Stomach smooth muscle (tissue), 2 donors: ENCODE measurements around the gene RCBTB1.
A peak's percentile ranks its signal among the peaks of the same experiment; 100 is the strongest.

Experiments used
- H3K27ac ChIP-seq: one replicate; pipeline ENCODE4 v1.7.0; 2013; ENCODE audit warnings: mild to moderate bottlenecking, low read length, inconsistent platforms
- H3K27me3 ChIP-seq, 2 donors: one replicate each; pipeline ENCODE4 v1.7.0; 2013; ENCODE audit warnings: low read length in 2 of 2; ENCODE audit not compliant: insufficient read depth in 2 of 2, control insufficient read depth in 1 of 2
- H3K36me3 ChIP-seq, 2 donors: one replicate each; pipeline ENCODE4 v1.7.0; 2013; ENCODE audit warnings: low read length in 2 of 2; ENCODE audit not compliant: control insufficient read depth in 2 of 2, insufficient read depth in 2 of 2
- H3K4me1 ChIP-seq: one replicate; pipeline ENCODE4 v1.7.0; 2013; ENCODE audit warnings: low read length; ENCODE audit not compliant: control insufficient read depth, insufficient read depth
- H3K4me3 ChIP-seq, 2 donors: one replicate each; pipeline ENCODE4 v1.7.0; 2013; ENCODE audit warnings: low read length in 2 of 2
- H3K9ac ChIP-seq, 2 donors: one replicate each; pipeline ENCODE4 v1.7.0; 2013; ENCODE audit warnings: low read length in 2 of 2, mild to moderate bottlenecking in 1 of 2
- H3K9me3 ChIP-seq, 2 donors: one replicate each; pipeline ENCODE4 v1.7.0; 2013; ENCODE audit warnings: low read length in 2 of 2; ENCODE audit not compliant: control insufficient read depth in 2 of 2
- donor health status: healthy.
- donor health status: Pancreatic carcinoma.

The RCBTB1 gene

GRCh38 chr13:49585220-49586157, at the start of gene RCBTB1:
Gene RCBTB1, minus strand, starts transcription at chr13:49585558. Its CDS starts 18,279 bp downstream, at chr13:49567279.
- Histone ChIP-seq H3K27ac (peak within 1 kb of the TSS; percentile 62), H3K9ac (peak within 1 kb of the TSS; percentile 80 to 87), H3K9me3 (no peaks in the 10 kb centered on the region), H3K4me1 (peaks cover 12% of the 10 kb centered on the region), H3K4me3 (peak within 1 kb of the TSS; percentile 87 to 88), H3K36me3 (peaks cover 0 to 3% of the 10 kb centered on the region in 2 donors), H3K27me3 (no peaks in the 10 kb centered on the region)

- no peaks in the 10 kb centered on the region for H3K4me1 ChIP-seq
These were observed 48.4 kb upstream of the RCBTB1 start for GRCh38 chr13:49633710-49634109.

GRCh38 chr13:49632156-49632555, 46.8 kb upstream of the RCBTB1 start:
- H3K9ac ChIP-seq: no peak overlapping the region
- no peak overlapping the region for H3K4me3 ChIP-seq
- no peaks in the 10 kb centered on the region for H3K9me3 ChIP-seq
- H3K27ac ChIP-seq: no peak overlapping the region
- H3K4me1 ChIP-seq: no peaks in the 10 kb centered on the region
- no peaks in the 10 kb centered on the region for H3K27me3 ChIP-seq
- no peaks in the 10 kb centered on the region for H3K36me3 ChIP-seq

More at GRCh38 chr13:49633710-49634109, 48.4 kb upstream of the RCBTB1 start:
- Histone ChIP-seq H3K9me3 (no peaks in the 10 kb centered on the region), H3K36me3 (no peaks in the 10 kb centered on the region), H3K9ac (no peak overlapping the region), H3K4me3 (no peak overlapping the region), H3K27me3 (no peaks in the 10 kb centered on the region), H3K27ac (no peak overlapping the region)

- Histone ChIP-seq H3K9me3 (no peaks in the 10 kb centered on the region), H3K4me1 (no peaks in the 10 kb centered on the region), H3K27me3 (no peaks in the 10 kb centered on the region), H3K36me3 (no peaks in the 10 kb centered on the region), H3K9ac (no peak overlapping the region), H3K4me3 (no peak overlapping the region), H3K27ac (no peak overlapping the region)
These were observed 45.2 kb upstream of the RCBTB1 start for GRCh38 chr13:49630580-49630979.

- H3K4me1 ChIP-seq: no peaks in the 10 kb centered on the region
- no peak overlapping the region for H3K27ac ChIP-seq
- no peak overlapping the region for H3K4me3 ChIP-seq
- H3K27me3 ChIP-seq: no peaks in the 10 kb centered on the region
- H3K9ac ChIP-seq: no peak overlapping the region
- no peaks in the 10 kb centered on the region for H3K9me3 ChIP-seq
- no peaks in the 10 kb centered on the region for H3K36me3 ChIP-seq
These were observed 44.6 kb upstream of the RCBTB1 start for GRCh38 chr13:49629947-49630346.

DNA sequence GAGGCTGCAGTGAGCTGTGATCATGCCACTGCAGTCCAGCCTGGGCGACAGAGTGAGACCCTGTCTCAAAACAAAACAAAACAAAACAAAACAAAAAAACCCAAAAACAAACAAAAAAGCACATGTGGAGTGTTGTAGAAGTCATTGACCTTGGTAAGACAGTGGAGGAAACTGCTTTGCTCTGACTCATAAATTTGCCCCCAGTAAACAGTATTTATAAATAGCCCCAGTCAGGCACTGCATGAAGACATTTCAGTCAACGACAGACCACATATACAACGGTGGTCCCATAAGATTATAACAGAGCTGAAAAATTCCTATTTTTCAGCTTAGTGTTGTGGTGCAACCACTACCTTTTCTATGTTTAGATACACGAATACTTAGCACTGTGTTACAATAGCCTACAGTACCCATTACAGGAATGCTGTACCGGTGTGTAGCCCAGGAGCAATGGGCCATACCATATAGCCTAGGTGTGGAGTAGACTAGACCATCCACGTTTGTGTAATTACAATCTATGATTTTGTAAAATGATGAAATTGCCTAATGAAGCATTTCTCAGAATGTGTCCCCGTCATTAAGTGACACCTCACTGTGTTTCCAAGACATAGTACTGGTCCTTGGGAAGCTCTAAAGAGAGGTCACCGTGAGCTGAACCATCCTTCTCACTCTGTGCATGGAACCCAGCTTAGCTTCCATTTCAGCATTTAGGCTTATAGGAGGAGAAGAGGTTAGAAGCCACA, 44.0 kb upstream of the RCBTB1 start:
- Histone ChIP-seq H3K36me3 (no peaks in the 10 kb centered on the region), H3K27me3 (no peaks in the 10 kb centered on the region), H3K9me3 (no peaks in the 10 kb centered on the region), H3K4me1 (no peaks in the 10 kb centered on the region), H3K9ac (no peak overlapping the region), H3K4me3 (no peak overlapping the region), H3K27ac (no peak overlapping the region)

DNA sequence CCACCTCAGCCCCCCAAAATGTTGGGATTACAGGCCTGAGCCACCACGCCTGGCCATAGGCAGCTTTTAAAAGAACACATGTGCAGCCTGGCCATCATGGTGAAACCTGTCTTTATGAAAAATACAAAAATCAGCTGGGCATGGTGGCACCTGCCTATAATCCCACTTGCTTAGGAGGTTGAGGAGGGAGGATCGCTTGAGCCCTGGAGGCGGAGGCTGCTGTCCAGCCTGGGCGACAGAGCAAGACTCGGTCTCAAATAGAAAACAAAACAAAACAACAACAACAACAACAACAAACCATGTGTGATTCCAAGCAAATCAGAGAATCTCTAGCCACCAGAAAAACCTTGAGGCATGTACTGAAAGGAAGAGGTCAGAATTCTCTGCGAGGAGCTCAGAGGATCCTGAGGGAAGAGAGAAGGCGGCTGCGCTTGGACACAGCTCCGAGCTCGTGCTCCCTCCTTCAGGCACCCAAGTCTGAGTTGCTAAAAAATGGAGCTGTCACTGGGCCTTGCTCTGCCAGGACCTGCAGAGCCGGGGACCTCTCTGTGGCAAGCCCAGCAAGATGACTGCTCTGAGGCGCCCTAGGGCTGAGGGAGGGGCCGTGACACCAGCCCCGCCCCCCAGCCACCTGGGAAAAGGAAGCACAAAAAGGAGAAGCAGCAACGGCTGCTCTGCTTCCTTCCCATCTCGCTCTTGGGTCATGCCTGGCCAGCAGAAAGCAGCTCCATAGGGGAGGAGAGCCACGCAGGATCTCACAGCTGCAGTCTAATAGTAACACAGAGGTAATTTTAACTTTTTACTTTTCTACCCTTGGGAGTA, 42.7 kb upstream of the RCBTB1 start, which contains the start of gene ARL11:
Gene ARL11, plus strand, starts transcription at position 677 of the 822 bp plus-strand sequence. CDS start 1,941 bp downstream, outside the sequence.
- H3K27ac ChIP-seq: no peak within 1 kb of the TSS
- H3K9ac ChIP-seq: no peak within 1 kb of the TSS

GRCh38 chr13:49625392-49626079, 40.2 kb upstream of the RCBTB1 start:
- Histone ChIP-seq H3K9ac (no peak overlapping the region), H3K4me3 (no peak overlapping the region), H3K36me3 (no peaks in the 10 kb centered on the region), H3K27me3 (no peaks in the 10 kb centered on the region), H3K27ac (no peak overlapping the region), H3K4me1 (no peaks in the 10 kb centered on the region), H3K9me3 (no peaks in the 10 kb centered on the region)

More for the DNA sequence above, 42.7 kb upstream of the RCBTB1 start, which contains the start of gene ARL11:
- H3K36me3 ChIP-seq: no peaks in the 10 kb centered on the region
- H3K4me1 ChIP-seq: no peaks in the 10 kb centered on the region
- H3K9me3 ChIP-seq: no peaks in the 10 kb centered on the region
- H3K4me3 ChIP-seq: peak within 1 kb of the TSS in 1 of 2 donors; percentile 8
- no peaks in the 10 kb centered on the region for H3K27me3 ChIP-seq

GRCh38 chr13:49624229-49624628, 38.9 kb upstream of the RCBTB1 start:
- no peaks in the 10 kb centered on the region for H3K9me3 ChIP-seq
- H3K27ac ChIP-seq: no peak overlapping the region
- no peaks in the 10 kb centered on the region for H3K27me3 ChIP-seq
- no peaks in the 10 kb centered on the region for H3K4me1 ChIP-seq
- H3K36me3 ChIP-seq: no peaks in the 10 kb centered on the region
- H3K9ac ChIP-seq: no peak overlapping the region
- H3K4me3 ChIP-seq: no peak overlapping the region
